K562 (cell line): Measurements from ENCODE around the gene ACY1. TPM values are rescaled to one million over a fixed set of nuclear protein-coding genes. Genes with fewer than 3 reads are reported as not detected.
A peak's percentile ranks its signal among the peaks of the same experiment; 100 is the strongest.

Source experiments
- ATF1 ChIP-seq, 2 experiments: fragments of 450-650 bp in 1 of 2; IDR thresholded peaks; 2 replicates each; pipeline ENCODE4 v1.6.1; 2016; ENCODE audit warnings: missing compliant biosample characterization in 1 of 2, missing genetic modification characterization in 1 of 2
- ATF2 ChIP-seq: sonication (generic); formaldehyde crosslinking; IDR thresholded peaks from 2 replicates; pipeline ENCODE4 v1.8.1; 2022; ENCODE audit warnings: missing genetic modification reagents
- BCLAF1 ChIP-seq, 2 experiments: fragments of 450-650 bp in 1 of 2; IDR thresholded peaks; 2 replicates each; pipeline ENCODE4 v1.6.1; 2011 to 2017; ENCODE audit warnings: low read depth in 2 of 2, antibody characterized with exemption in 1 of 2, borderline replicate concordance in 1 of 2, low read length in 1 of 2, mild to moderate bottlenecking in 1 of 2, mixed read lengths in 1 of 2; ENCODE audit not compliant: control insufficient read depth in 1 of 2
- BRD4 ChIP-seq: fragments of 200-600 bp; sonication (generic); IDR thresholded peaks from 2 replicates; pipeline ENCODE4 v1.6.1; 2017; ENCODE audit warnings: inconsistent platforms
- CBFA2T3 ChIP-seq: fragments of 450-650 bp; IDR thresholded peaks from 2 replicates; pipeline ENCODE4 v1.6.1; 2017
- CCNT2 ChIP-seq: IDR thresholded peaks from 2 replicates; pipeline ENCODE4 v1.6.1; 2011; ENCODE audit warnings: borderline replicate concordance, low read depth, mild to moderate bottlenecking, moderate library complexity, mixed read lengths, low read length; ENCODE audit not compliant: insufficient read length; ENCODE audit errors: extremely low read depth
- EP400 ChIP-seq: fragments of 450-650 bp; IDR thresholded peaks from 2 replicates; pipeline ENCODE4 v1.6.1; 2017; ENCODE audit warnings: antibody characterized with exemption, mild to moderate bottlenecking, moderate library complexity
- EZH2 ChIP-seq: IDR thresholded peaks from 2 replicates; pipeline ENCODE4 v1.6.1; 2012; ENCODE audit warnings: low read depth, mild to moderate bottlenecking, inconsistent platforms, low read length, borderline replicate concordance
- GTF2E2 ChIP-seq: fragments of 200-800 bp; sonication (Bioruptor generic); IDR thresholded peaks from 2 replicates; pipeline ENCODE4 v1.6.1; 2016; ENCODE audit warnings: missing genetic modification characterization, missing compliant biosample characterization
- HDAC2 ChIP-seq: fragments of 450-650 bp; IDR thresholded peaks from 2 replicates; pipeline ENCODE4 v1.6.1; 2016; ENCODE audit warnings: mild to moderate bottlenecking
- KDM1A ChIP-seq, 2 experiments: fragments of 450-650 bp; IDR thresholded peaks; 2 replicates each; pipeline ENCODE4 v1.6.1; 2016; ENCODE audit warnings: mild to moderate bottlenecking in 2 of 2
- MYC ChIP-seq, 2 experiments: fragments of 250-450 bp in 1 of 2; sonication (Bioruptor Pico) in 1 of 2; IDR thresholded peaks; 2 replicates each; pipeline versions ENCODE4 v1.5.1 to v1.6.1; 2012 to 2021; ENCODE audit warnings: low read depth in 2 of 2, borderline replicate concordance in 1 of 2, improper control_type of control experiment in 1 of 2, low read length in 1 of 2, mild to moderate bottlenecking in 1 of 2, moderate library complexity in 1 of 2
- POLR2AphosphoS5 ChIP-seq: IDR thresholded peaks from 2 replicates; pipeline ENCODE4 v1.6.1; 2011; ENCODE audit warnings: mild to moderate bottlenecking, low read depth, low read length, moderate library complexity; ENCODE audit not compliant: control insufficient read depth, insufficient read depth
- SAFB ChIP-seq: fragments of 200-400 bp; formaldehyde crosslinking; IDR thresholded peaks from 2 replicates; pipeline ENCODE4 v1.6.1; 2017; ENCODE audit warnings: low read depth, low read length, borderline replicate concordance
- SP2 ChIP-seq: IDR thresholded peaks from 2 replicates; pipeline ENCODE4 v1.6.1; 2011; ENCODE audit warnings: mild to moderate bottlenecking, low read depth, low read length, moderate library complexity; ENCODE audit not compliant: poor library complexity, severe bottlenecking; ENCODE audit errors: extremely low read depth
- ZBTB11 ChIP-seq, 3 experiments: fragments of 200-800 bp in 1 of 3; fragments of 250-450 bp in 1 of 3; fragments of 450-650 bp in 1 of 3; sonication (Bioruptor Pico) in 1 of 3; sonication (Bioruptor generic) in 1 of 3; formaldehyde crosslinking in 1 of 3; IDR thresholded peaks; 2 replicates each; pipeline versions ENCODE4 v1.6.1 to v1.8.0; 2016 to 2022; ENCODE audit warnings: mild to moderate bottlenecking in 2 of 3, missing genetic modification characterization in 2 of 3, missing compliant biosample characterization in 1 of 3, moderate library complexity in 1 of 3
- ZBTB7A ChIP-seq: IDR thresholded peaks from 2 replicates; pipeline ENCODE4 v1.6.1; 2011; ENCODE audit warnings: low read depth, mild to moderate bottlenecking, low read length, moderate library complexity, borderline replicate concordance; ENCODE audit not compliant: control insufficient read depth
- ZNF780A ChIP-seq: fragments of 250-450 bp; sonication (Bioruptor Pico); IDR thresholded peaks from 2 replicates; pipeline ENCODE4 v1.5.0; 2021; ENCODE audit warnings: mild to moderate bottlenecking
- polyA plus RNA-seq, 8 experiments: library from polyadenylated mRNA; depleted of rRNA in 4 of 8; stranded (reverse) in 5 of 8; unstranded in 3 of 8; fragments of >200 nt; fragmentation: Nextera tagmentation in 2 of 8; fragmentation: Illumina TruSeq in 1 of 8; extraction: Ambion mirVana in 2 of 8; extraction: Trizol in 1 of 8; gene quantifications; 2 replicates each; pipeline versions ENCODE4 v1.2.1 to v1.2.3, GENCODE V29; 2011 to 2014; ENCODE audit warnings: inconsistent platforms in 1 of 8, missing spikeins in 1 of 8
- total RNA-seq, 7 experiments: library from RNA; depleted of rRNA in 6 of 7; stranded (reverse); fragments of >200 nt in 6 of 7; fragmentation: Illumina TruSeq in 2 of 7; extraction: Trizol in 2 of 7; gene quantifications; 2 replicates each; pipeline versions ENCODE4 v1.2.1 to v1.2.3, GENCODE V29; 2011 to 2021; ENCODE audit warnings: low replicate concordance in 1 of 7

ACY1 gene
- total and polyA plus RNA-seq, 9 of the 15 experiments (the other 6 are each of a cell fraction or from before 2014, with no cell fraction given), result 70.7 to 195 (median 123) TPM

GRCh38 chr3:51982838-51983577, at the start of gene ACY1 (continued):
- peak; percentile 90 for TF ChIP-seq ZBTB7A
- no peak for TF ChIP-seq CBFA2T3
- no peak for TF ChIP-seq HDAC2
- no peak for TF ChIP-seq BRD4
- TF ChIP-seq ZNF780A (CRISPR knock-in tag), result no peak
- TF ChIP-seq KDM1A (IDR thresholded peaks at IDR 0.05), result no peak
- TF ChIP-seq SP2, result no peak
- no peak for TF ChIP-seq EZH2
- TF ChIP-seq GTF2E2 (tag), result peak; percentile 70; the same call in 1 of the 2 replicates
- TF ChIP-seq BCLAF1 (IDR thresholded peaks at IDR 0.05; ENCODE audit: borderline replicate concordance in 1 of 2, control insufficient read depth in 1 of 2, low read depth in 2 of 2, low read length in 1 of 2), result no peak
- no peak; the same call in 1 of the 2 replicates for TF ChIP-seq ATF1 (CRISPR knock-in tag; IDR thresholded peaks at IDR 0.05)
- TF ChIP-seq ATF1 (tag; IDR thresholded peaks at IDR 0.05), result peak; percentile 70
- TF ChIP-seq SAFB, result no peak
- TF ChIP-seq ZBTB11 (CRISPR knock-in tag; IDR thresholded peaks at IDR 0.05), result peak in 1 of 3 experiments; percentile 91; a peak in 2 of 6 replicates
- TF ChIP-seq EP400, result peak; percentile 85
- no peak for TF ChIP-seq ATF2 (CRISPR knock-in tag)
- TF ChIP-seq MYC (IDR thresholded peaks at IDR 0.05; ENCODE audit: low read depth, low read length), result peak; percentile 98
- TF ChIP-seq MYC (CRISPR knock-in tag; IDR thresholded peaks at IDR 0.05; ENCODE audit: borderline replicate concordance, low read depth), result no peak
- TF ChIP-seq CCNT2, result peak; percentile 77
- peak; percentile 77; the same call in 1 of the 2 replicates for TF ChIP-seq POLR2AphosphoS5
